NCI-H146 treated with DMSO at 0.1 percent for 48 hours (cell line): Measurements from ENCODE around the gene L3MBTL1.
A peak's percentile ranks its signal among the peaks of the same experiment; 100 is the strongest.

ENCODE experiments used
- DNase-seq: peaks from one replicate; lab custom pipeline; 2025; ENCODE audit not compliant: unreplicated experiment; lab: John Stamatoyannopoulos, UW

The L3MBTL1 gene

DNA sequence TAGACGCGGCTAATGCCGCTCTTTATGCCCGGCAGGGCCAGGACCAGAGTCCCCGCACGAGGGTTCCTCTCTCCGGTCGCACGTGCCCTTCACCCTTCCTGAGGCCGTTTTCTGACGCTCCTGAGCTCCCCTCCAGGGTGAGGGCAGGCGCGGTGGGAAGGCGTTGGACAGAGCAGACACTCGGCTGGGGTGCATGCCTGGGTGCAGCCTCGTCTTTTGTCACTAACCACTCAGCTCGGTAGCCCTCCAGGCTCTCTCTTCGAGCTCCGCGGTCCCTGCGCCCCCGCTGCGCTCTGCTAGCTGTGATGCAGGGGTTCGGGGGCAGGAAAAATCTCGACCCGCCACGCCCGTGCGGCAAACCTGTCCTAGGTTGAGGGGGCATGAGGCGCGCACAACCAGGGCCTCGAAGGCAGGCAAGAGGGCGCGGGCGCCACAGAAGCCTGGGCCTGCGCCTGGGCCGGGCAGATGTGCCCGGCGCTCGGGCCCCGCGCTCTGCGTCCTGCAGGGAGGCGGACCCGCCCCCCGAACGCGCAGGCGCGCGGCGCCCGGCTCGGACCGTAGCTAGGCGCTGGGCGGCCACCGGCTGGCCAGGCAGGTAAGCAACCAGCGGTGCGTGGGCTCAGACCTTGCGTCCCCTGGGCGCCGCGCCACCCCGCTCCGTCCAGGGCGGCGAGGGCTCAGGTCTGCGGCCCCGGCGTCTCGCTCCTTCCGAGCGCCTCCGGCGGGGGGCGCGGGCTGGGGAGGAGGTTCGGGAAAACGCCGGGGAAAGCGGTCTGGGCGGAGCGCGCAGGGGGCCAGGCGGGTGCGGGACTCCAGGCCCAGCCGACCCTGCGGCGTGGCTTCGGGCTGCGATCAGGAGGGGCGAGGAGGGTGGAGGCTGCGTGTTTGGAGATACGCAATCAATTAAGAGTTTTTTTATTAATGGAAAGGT, at the start of gene L3MBTL1:
TSS of gene L3MBTL1 (plus strand) at position 548 of the 931 bp plus-strand sequence. CDS start 5,807 bp downstream, outside the sequence.
- peak; percentile 13 for DNase-seq

DNA sequence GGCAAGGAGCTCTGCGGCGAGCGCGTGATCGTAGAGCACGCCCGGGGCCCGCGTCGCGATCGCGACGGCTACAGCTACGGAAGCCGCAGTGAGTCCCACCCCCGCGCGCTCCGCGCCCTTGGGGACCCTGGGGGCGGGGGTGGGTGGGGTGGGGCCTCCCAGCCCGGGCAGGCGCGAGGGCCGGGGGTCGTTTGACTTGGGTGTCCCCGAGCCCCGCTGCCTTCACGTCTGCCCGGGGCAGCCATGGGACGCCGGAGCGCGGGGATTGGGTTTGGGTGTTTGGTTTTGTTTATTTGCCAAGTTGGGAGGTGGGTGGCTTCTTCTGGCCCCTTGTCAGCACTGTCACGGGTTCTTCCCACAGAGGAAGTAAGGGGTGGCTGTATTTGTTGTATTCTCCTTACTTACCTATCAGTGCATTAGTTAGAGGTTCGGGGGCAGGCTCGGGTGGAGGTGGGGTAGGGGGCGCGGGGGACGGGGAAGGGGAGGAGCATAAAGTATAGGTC, 49.0 kb upstream of the L3MBTL1 start:
- DNase-seq: no peak

DNA sequence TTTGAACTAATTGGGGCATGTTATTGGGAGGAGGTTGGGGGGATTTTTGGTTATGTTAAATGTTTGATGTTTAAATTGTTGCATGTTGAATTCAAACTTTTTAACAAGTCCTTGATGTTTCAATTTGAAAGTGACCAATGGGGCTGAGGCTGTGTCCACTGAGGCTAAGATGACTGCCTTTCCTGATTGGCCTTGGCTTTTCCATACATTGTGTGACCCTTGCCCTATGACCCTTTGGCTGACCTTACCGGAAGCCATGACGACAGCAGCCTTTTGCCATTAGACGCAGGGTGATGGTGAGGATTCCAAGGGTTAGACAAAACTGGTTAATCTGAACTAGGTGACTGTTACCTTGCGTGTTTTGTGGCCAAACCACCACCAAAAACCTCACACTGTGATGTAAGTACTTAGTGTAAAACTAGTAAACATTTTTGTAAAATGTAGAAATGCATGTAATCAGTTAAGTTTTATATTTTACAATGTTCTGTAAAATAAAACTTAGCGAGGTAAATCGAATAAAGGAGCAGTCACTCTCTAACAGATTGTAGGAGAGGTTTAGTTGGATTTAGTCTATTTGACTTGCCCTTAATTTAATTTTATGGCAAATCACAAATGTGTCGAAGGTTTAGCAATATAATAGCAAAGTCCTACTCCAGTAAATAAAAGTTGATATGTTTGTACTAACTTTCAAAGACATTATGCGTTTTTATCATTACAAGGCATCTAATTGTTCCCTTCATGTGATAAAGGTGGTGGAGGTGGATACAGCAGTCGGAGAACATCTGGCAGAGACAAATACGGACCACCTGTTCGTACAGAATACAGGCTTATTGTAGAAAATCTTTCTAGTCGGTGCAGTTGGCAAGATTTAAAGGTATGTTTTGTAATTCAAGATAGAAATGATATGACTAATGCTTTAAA, 48.2 kb upstream of the L3MBTL1 start:
- DNase-seq: no peak

DNA sequence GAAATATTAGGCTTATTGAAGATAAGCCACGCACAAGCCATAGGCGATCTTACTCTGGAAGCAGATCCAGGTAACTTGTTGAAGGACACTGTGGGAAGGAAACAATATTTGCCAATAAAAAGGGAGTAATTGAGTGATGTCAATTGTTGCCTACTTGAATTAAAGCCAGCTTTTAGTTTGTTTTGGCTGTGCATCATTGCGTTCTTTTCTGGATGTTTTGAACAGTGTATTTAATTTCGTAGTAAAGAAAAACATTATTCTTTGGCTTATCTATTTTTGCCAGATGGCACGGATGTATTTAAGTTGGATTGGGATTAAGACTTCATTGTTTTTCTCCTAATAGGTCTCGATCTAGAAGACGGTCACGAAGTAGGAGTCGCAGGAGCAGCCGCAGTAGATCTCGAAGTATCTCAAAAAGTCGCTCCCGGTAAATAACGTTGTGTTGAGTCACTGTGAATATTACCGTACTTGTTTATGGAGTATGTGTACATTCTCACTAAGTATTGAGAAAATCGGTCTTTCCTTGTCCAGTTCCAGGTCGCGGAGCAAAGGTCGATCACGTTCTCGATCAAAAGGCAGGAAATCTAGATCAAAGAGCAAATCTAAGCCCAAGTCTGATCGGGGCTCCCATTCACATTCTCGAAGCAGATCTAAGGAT, 47.2 kb upstream of the L3MBTL1 start:
- no peak for DNase-seq

DNA sequence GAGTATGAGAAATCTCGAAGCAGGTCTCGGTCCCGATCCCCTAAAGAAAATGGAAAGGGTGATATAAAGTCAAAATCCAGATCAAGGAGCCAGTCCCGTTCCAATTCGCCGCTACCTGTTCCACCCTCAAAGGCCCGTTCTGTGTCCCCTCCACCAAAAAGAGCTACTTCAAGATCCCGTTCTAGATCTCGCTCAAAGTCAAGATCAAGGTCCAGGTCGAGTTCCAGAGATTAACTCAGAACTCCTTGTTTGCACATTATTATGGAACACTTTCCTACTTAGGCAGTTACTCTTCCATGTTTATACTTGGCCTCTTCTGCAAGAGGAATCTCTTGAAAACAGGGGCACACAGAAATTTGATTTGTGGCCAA, 46.7 kb upstream of the L3MBTL1 start:
- DNase-seq: no peak

DNA sequence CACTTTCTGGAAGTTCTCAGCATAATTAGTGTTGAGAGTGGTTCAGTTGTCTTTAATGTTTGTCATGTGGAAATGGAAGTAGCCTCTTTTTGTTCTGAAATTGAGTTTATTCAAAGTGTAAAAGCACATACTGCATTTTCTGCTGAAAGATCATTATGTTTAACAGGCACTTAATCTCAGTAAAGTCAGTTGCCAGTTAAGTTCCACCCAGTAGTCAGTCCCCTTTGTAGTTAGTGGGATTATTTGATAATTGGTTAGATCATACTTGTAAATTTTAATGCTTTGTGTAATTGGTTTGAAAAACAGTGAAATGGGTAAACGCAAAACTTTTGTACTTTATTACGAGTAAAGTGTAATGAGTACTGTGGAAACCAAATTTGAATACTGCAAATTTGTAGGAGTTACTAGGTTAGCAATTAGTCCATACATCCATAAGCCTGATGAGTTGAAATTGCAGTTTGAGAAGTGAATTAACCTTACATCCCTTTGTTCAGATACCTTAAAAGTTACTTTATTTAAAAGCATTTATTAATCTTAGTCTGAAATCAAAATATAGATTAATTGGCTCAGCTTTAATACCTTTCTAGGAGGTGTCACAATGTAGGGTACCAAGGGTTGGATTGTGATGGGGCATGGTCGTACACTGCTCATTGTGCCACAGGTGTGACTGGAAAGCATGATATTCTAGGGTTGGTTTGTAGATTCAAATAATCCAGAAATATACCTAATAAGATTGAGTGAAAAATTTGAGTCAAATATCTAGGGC, 45.4 kb upstream of the L3MBTL1 start:
- DNase-seq: no peak

DNA sequence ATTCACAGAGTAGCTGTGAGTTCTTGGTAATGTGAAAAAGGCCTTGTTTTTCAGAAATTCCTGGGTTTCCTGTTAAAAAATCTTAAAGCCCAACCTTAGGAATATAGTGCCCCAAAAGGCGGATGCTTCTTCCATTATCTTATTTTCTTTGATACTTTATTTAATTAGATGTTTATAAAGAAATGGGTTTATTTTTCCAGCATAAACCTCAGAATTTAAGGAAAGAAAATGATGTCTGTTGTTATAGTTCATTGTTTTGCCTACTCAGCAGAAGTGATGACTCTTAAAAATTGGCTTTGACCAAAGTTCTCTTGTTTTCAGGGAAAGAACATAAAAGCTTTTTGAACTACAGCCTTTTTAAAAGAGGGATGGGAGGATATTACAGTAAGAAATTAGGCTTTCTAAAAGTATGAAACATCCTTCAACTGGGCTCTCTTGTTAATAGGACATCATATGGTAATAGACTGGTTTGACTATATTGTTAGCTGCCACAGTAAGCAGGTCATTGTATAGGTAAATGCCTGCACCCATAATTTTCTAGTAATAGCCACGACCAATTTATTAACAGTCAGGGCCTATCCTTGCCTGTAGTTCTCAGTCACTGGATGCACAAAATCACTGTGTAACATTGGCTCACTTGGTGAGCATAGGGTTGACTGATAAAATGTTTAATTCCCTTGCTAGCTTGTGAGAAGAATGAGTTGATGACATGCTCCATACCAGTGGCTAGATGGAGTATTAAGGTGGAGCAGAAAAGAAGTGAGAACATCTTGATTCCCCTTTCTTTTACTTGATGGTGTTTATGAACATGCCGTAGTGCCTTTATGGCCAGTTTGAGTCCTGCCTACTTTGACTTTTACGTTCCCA, 44.6 kb upstream of the L3MBTL1 start:
- no peak for DNase-seq

DNA sequence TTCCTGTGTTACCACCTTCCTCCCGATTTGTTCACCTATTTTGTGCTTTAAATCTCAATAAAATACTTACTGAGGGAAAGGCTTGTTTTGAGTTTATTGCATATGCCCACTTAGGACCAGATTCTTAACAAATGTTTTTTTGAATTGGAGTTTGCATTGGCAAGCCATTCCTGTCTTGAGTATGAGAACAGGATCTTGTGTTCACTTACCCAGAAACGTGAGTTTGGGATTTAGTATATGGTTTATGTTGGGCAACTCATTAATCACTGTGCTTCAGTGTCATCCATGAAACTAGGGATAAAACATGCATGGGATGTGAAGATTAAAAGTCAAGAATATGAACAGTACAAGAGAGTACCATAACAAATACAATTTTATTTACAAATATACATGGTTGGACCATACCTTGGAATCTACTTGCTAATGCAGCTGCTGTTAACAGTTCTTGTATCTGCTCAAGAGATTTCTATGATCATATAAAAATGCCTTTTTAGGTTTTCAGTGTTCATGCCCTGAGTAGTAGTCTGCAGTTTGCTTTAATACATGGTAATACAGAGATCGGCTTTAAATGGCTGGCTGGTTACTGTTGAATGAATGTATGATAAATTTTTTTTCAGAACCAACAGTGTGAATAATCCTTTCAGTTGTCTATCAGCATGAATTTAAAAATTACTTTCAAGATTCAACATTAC, 43.8 kb upstream of the L3MBTL1 start:
- no peak for DNase-seq

DNA sequence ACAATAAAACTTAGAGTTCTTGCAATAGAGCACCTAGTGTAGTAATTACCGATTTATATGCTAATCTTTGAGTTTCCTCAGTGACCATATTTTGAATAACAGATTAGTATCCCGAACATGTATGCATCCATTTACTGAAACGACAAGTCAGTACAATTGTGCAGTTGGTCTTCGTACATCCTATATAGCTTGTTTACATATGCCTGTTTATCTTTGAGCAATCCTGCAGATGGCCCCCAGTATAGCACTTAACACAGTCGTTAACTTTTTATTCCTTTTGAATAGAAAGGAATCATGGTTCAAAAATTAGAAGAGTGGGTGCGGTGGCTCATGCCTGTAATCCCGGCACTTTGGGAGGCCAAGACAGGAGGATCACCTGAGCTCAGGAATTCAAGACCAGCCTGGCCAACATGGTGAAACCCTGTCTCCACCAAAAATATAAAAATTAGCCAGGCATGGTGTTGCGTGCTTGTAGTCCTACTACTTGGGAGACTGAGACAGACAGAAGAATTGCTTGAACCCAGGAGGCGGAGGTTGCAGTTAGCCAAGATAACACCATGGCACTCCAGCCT, 43.2 kb upstream of the L3MBTL1 start:
- DNase-seq: no peak

DNA sequence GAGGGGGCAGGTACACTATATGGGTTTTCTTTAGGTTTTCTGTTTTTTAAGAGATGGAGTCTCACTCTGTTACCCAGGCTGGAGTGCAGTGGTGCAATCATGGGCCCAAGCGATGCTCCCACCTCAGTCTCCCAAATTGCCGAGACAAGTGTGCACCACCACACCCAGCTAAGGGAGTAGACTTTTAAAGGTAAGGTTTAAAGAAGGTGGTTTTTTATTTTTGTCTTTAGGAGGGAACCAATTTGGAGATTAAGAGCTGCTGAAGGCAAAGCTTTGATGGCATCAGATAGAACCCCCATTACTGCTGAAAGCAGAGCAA, 41.9 kb upstream of the L3MBTL1 start:
- DNase-seq: no peak

DNA sequence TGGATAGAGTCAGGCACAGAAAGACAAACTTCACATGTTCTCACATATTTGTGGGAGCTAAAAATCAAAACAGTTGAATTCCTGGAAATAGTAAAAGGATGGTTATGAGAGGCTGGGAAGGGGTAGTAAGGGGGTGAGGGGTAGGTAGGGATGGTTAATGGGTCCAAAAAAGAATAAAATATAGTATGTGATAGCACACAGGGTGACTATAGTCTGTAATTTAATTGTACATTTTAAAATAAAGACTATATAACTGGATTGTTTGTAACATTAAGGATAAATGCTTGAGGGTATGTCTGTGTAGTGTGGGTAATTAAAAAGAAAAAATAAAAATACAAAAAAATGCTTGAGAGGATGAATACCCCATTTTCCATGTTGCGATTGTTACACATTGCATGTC, 39.9 kb upstream of the L3MBTL1 start:
- DNase-seq: no peak

DNA sequence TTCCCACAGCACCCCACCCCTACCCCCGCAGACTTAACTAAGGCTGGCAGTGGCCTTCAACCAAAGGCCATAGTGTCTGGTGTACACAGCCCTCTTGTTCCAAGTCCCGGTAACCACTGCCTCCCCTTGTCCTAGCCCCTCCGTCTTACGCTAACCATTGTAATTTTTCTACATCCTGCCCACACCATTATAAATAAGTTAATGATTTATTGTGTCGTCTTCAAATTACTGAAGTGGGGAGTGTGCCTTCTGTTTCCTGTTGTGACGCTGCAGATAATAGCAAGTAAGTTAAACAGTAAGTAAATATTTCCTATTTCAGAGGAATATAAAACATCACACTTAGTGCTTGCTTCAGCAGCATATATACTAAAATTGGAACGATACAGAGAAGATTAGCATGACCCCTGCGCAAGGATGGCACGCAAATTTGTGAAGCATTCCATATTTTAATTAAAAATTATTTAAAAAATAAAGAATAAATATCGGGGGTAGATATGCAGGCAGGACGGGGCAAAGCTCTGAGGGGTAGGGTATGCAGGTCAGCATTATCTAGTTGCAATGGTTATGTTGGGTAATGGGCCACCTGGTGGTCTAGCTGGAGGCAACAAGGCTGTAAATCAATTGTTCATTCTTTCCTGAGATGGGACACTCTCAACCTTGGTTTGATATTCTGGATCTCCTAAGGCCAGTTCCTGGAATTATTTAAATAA, 34.7 kb upstream of the L3MBTL1 start:
- DNase-seq: no peak

DNA sequence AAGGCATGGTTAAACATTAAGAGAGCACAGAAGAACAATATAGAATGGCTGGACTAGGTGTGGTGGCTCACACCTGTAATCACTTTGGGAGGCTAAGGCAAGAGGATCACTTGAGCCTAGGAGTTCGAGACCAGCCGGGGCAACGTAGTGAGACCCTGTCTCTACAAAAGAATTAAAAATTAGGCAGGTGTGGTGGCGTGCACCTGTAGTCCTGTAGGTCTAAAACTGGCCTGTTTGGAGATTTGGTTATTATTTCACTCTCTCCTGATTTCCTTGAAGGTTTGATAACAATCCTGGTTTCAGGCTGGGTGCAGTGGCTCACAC, 34.2 kb upstream of the L3MBTL1 start:
- DNase-seq: no peak

DNA sequence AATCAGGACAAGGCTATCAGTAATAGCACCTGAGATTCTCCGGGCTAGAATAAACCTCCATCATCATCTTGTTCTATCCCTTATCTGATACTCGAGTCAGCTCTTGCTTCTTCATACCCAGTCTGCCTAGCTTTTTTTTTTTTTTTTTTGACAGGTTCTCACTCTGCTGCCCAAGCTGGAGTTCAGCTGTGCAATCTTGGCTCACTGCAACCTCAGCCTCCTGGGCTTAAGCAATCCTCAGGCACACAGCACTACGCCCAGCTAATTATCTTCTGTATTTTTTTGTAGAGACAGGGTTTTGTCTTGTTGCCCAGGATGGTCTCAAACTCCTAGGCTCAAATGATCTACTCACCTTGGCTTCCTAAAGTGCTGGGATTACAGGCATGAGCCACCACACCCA, 30.3 kb upstream of the L3MBTL1 start:
- no peak for DNase-seq

DNA sequence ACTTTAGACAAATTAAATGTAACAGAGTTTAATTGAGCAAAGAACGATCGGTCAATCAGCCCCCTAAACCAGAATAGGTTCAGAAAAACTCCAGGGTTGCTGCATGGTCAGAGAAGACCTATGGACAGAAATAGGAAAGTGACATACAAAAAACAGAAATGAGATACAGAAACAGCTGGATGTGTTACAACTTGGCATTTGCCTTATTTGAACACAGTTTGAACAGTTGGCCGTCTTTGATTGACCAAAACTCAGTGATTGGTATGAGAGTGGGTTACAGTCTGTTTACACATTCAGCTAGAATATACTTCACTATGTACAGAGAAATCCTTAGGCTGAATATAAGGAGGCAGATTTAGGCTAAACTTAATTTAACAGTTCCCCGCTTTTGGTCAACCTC, 29.9 kb upstream of the L3MBTL1 start:
- DNase-seq: no peak

DNA sequence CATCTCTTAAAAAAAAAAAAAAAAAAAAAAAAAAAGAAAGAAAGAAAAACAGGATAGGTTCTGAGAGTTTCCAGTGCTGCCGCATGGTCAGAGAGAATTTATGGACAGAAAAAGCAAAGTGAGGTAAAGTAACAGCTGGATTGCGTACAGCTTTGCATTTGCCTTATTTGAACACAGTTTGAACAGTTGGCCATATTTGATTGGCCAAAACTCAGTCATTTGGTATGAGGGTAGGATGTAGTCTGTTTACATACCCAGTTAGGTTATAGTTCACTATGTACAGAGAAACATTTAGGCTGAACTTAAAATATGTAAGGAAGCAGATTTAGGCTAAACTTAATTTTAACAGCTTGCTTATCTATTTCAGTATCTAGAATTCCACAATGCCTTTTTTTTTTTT, 17.5 kb upstream of the L3MBTL1 start:
- no peak for DNase-seq

DNA sequence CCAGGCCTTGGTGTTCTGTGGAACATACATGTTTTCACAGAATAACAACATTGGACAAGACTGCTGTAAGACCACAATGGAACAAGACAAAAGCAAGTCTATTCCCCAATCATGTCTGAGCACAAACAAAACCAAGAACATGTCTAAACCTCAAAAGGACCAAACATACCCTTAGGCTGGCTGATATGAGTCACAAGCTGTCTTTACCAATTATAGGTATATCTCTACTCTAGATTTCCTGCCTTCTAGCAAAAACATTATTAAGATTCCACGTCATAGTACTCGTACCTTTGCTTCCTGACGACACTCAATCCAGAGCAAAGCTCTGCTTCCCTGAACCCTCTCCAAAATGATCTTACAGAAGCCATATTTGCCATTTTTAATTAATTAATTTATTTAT, 15.4 kb upstream of the L3MBTL1 start:
- no peak for DNase-seq

DNA sequence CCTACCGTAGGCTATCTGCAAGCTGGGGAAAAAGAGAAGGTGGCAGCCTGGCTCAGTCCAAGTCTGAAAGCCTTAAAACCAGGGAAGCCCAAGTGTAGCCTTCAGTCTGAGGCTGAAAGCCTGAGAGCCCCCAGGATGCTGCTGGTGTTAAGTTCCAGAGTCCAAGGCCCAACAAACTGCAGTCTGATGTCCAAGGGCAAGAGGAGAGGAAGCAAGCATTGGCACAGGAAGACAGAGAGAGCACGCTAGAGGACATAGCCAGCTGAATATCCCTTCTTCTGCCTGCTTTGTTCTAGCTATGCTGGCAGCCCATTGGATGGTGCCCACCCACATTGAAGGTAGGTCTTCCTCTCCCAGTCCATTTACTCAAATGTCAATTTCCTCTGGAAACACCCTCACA, 12.1 kb upstream of the L3MBTL1 start:
- DNase-seq: no peak
